OCI-LY7 (cell line): ENCODE data around the gene CHCHD6. TPM values are rescaled to one million over a fixed set of nuclear protein-coding genes. Genes with fewer than 3 reads are reported as not detected.

Source experiments
- BruUV-seq: library from RNA; stranded (reverse); fragments of 400-500 nt; replicated peaks from 2 replicates; lab custom pipeline; 2021; lab: Mats Ljungman, UMichigan
- CTCF ChIA-PET: fragments of 300-600 bp; sonication (Branson Sonifier 250); formaldehyde crosslinking; loops from one replicate; lab custom pipeline; 2022; ENCODE audit warnings: antibody characterized with exemption; ENCODE audit not compliant: unreplicated experiment; lab: Charles Lee
- POLR2A ChIA-PET: fragments of 300-600 bp; sonication (Branson Sonifier 250); formaldehyde crosslinking; loops from one replicate; lab custom pipeline; 2022; ENCODE audit warnings: antibody characterized with exemption; lab: Charles Lee
- DNase-seq: peaks from one replicate; pipeline ENCODE4 v3.0.0-alpha.2; 2015; ENCODE audit warnings: low spot score
- H2AFZ ChIP-seq: fragments of 200-600 bp; sonication (generic), shearing (Covaris generic); 2 replicates; pipeline ENCODE4 v1.6.1; 2014; ENCODE audit warnings: mild to moderate bottlenecking, antibody characterized with exemption, low read length, moderate library complexity
- H3K27ac ChIP-seq: fragments of 200-600 bp; sonication (generic); 2 replicates; pipeline ENCODE4 v1.5.1; 2014; ENCODE audit warnings: mixed run types, low read depth, mild to moderate bottlenecking, moderate library complexity, low read length, inconsistent platforms; ENCODE audit not compliant: poor library complexity, severe bottlenecking
- H3K36me3 ChIP-seq: fragments of 200-600 bp; sonication (generic); 2 replicates; pipeline ENCODE4 v1.6.1; 2014; ENCODE audit warnings: mild to moderate bottlenecking, antibody characterized with exemption, low read length, moderate library complexity, mixed read lengths; ENCODE audit not compliant: insufficient read depth
- H3K4me1 ChIP-seq: fragments of 200-600 bp; sonication (generic); 2 replicates; pipeline ENCODE4 v1.5.1; 2014; ENCODE audit warnings: mild to moderate bottlenecking, low read length; ENCODE audit not compliant: insufficient read depth, poor library complexity, severe bottlenecking
- H3K4me2 ChIP-seq: fragments of 200-600 bp; sonication (generic); 2 replicates; pipeline ENCODE4 v1.6.1; 2014; ENCODE audit warnings: mild to moderate bottlenecking, low read length
- H3K4me3 ChIP-seq: fragments of 200-600 bp; sonication (generic); 2 replicates; pipeline ENCODE4 v1.5.1; 2014; ENCODE audit warnings: mild to moderate bottlenecking, low read depth, low read length; ENCODE audit not compliant: poor library complexity, severe bottlenecking
- H3K79me2 ChIP-seq: fragments of 200-600 bp; sonication (generic); 2 replicates; pipeline ENCODE4 v1.6.1; 2016; ENCODE audit warnings: low read depth, mild to moderate bottlenecking, low read length, moderate library complexity, mixed read lengths; ENCODE audit not compliant: insufficient read depth
- H3K9me2 ChIP-seq: fragments of 200-600 bp; sonication (generic); 2 replicates; pipeline ENCODE4 v1.6.1; 2016; ENCODE audit warnings: mild to moderate bottlenecking, low read length, mixed read lengths; ENCODE audit not compliant: insufficient read depth
- H3K9me3 ChIP-seq: fragments of 200-600 bp; sonication (generic); 2 replicates; pipeline ENCODE4 v1.6.1; 2014; ENCODE audit warnings: mild to moderate bottlenecking, mixed run types, low read length, mixed read lengths
- H4K20me1 ChIP-seq: fragments of 200-600 bp; sonication (generic); 2 replicates; pipeline ENCODE4 v1.6.1; 2014; ENCODE audit warnings: mild to moderate bottlenecking, antibody characterized with exemption, low read length, moderate library complexity, mixed read lengths; ENCODE audit not compliant: insufficient read depth
- CTCF ChIP-seq: fragments of 200-600 bp; sonication (generic); conservative IDR thresholded peaks from 2 replicates; pipeline ENCODE4 v1.5.1; 2014; ENCODE audit warnings: mild to moderate bottlenecking, antibody characterized with exemption, low read length, moderate library complexity, mixed read lengths
- EZH2phosphoT487 ChIP-seq: fragments of 200-600 bp; sonication (generic); IDR thresholded peaks from 2 replicates; pipeline ENCODE4 v1.6.1; 2018; ENCODE audit warnings: low read depth, borderline replicate concordance, mild to moderate bottlenecking, mixed run types, antibody characterized with exemption, low read length, moderate library complexity, mixed read lengths
- intact Hi-C: fragments of 100-400 bp; cut with micrococcal nuclease; formaldehyde crosslinking; loops from one replicate; pipeline ENCODE4 v1.10.0; 2022; ENCODE audit not compliant: unreplicated experiment
- total RNA-seq, 2 experiments: library from RNA; depleted of rRNA in 1 of 2; stranded (reverse); fragments of >200 nt in 1 of 2; shearing (Covaris generic) in 1 of 2; gene quantifications; 2 replicates each; pipeline ENCODE4 v1.2.3, GENCODE V29; 2014 to 2022

CHCHD6 gene
- total RNA-seq, 2 experiments from 2014 or later, result 14.7 to 21.2 TPM

- H3K9me2 ChIP-seq, result no peaks in the 10 kb centered on the region
- peaks cover 10% of the 10 kb centered on the region for H3K4me1 ChIP-seq
- ChIA-PET POLR2A (no interaction called here), CTCF (interaction anchor here (1.1 kb wide), 1 partner anchor 9 kb away, joined by 4 read pairs; no protein-coding TSS in a partner anchor)
- no peaks in the 10 kb centered on the region for H4K20me1 ChIP-seq
- H3K9me3 ChIP-seq, result no peaks in the 10 kb centered on the region
- H3K4me2 ChIP-seq, result no peak overlapping the region
- TF ChIP-seq CTCF (0 out of 2 replicates have a peak, but pooled peaks have one; percentile 31), EZH2phosphoT487 (no peak)
- DNase-seq, result no peak
- no peak overlapping the region for H3K27ac ChIP-seq
- H3K36me3 ChIP-seq, result no peaks in the 10 kb centered on the region
- intact Hi-C loops, result no loop called here
- no peak overlapping the region for H2AFZ ChIP-seq
- H3K4me3 ChIP-seq, result no peak overlapping the region
- no TSS peak for BruUV-seq
- H3K79me2 ChIP-seq, result no peaks in the 10 kb centered on the region
Measured at GRCh38 chr3:126945171-126945721, 241.2 kb downstream of the CHCHD6 start.

DNA sequence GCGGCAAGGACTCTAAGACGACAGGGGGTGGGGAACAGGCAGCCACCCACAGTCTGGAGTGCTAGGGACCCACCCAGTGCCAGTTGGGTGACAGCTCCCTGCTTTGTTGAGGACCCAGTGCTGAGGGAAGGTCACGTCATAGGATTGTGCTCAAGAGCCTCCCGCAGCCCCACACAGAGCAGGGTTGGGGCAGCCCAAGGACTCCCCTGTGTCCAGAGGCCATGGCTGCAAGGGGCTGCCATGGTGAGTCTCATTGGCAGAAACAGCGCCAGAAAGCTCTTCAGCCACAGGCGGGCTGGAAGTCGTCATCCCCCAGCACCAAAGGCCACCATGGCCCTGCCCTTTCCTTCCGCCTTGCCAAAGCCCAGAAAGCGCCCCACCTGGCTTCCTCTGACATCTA, 241.9 kb downstream of the CHCHD6 start:
- Histone ChIP-seq H3K79me2 (no peaks in the 10 kb centered on the region), H3K4me1 (peaks cover 10% of the 10 kb centered on the region), H3K36me3 (no peaks in the 10 kb centered on the region), H2AFZ (no peak overlapping the region), H3K9me2 (no peaks in the 10 kb centered on the region), H3K4me3 (no peak overlapping the region), H3K27ac (no peak overlapping the region), H3K4me2 (no peak overlapping the region), H3K9me3 (no peaks in the 10 kb centered on the region), H4K20me1 (no peaks in the 10 kb centered on the region)
- TF ChIP-seq CTCF (no peak), EZH2phosphoT487 (no peak)
- intact Hi-C loops, result no loop called here
- no TSS peak for BruUV-seq
- ChIA-PET POLR2A (no interaction called here), CTCF (interaction anchor here (1.1 kb wide), 1 partner anchor 8 kb away, joined by 4 read pairs; no protein-coding TSS in a partner anchor)
- no peak for DNase-seq

DNA sequence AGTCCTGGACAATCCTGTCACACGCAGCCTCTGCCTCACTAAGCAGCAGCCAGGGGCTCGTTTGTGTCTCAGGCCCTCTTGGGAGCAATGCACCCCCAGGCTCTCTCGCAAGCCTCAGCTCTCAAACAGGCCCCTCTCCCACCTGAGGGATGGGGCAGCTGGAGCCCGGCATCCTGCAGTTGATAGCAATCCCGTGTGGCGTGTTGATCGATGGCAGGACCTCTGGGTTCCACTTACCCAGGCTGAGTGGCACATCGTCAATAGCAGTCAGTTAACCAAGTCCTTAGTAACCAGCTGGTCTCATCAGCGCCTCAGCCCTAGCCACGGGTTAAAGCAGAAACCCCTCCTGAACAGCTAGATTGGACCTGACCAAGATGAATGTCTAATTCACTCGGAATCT, 242.4 kb downstream of the CHCHD6 start:
- H3K9me2 ChIP-seq, result no peaks in the 10 kb centered on the region
- intact Hi-C loops, result no loop called here
- peaks cover 10% of the 10 kb centered on the region for H3K4me1 ChIP-seq
- no peaks in the 10 kb centered on the region for H3K36me3 ChIP-seq
- H3K4me2 ChIP-seq, result no peak overlapping the region
- no peak overlapping the region for H3K27ac ChIP-seq
- no peak overlapping the region for H3K4me3 ChIP-seq
- POLR2A ChIA-PET, result no interaction called here
- H4K20me1 ChIP-seq, result no peaks in the 10 kb centered on the region
- no TSS peak for BruUV-seq
- no peaks in the 10 kb centered on the region for H3K9me3 ChIP-seq
- H2AFZ ChIP-seq, result no peak overlapping the region
- no peak for TF ChIP-seq EZH2phosphoT487
- no peak for TF ChIP-seq CTCF
- DNase-seq, result no peak
- CTCF ChIA-PET, result interaction anchor here (1.1 kb wide), 1 partner anchor 8 kb away, joined by 4 read pairs; no protein-coding TSS in a partner anchor
- H3K79me2 ChIP-seq, result no peaks in the 10 kb centered on the region
